Trophoblast cell (in vitro differentiated cells and primary cell): Measurements from ENCODE around the gene SPIB.

Experiments
- DNase-seq, 2 donors: peaks; one replicate each; pipeline ENCODE4 v3.0.0-alpha.2; 2016
- H2AFZ ChIP-seq: 2 replicates; pipeline ENCODE4 v1.6.1; 2013; ENCODE audit warnings: low read length, moderate library complexity, mild to moderate bottlenecking; ENCODE audit not compliant: insufficient read depth, poor library complexity
- H2AK5ac ChIP-seq: 2 replicates; pipeline ENCODE4 v1.6.1; 2013; ENCODE audit warnings: mild to moderate bottlenecking, low read length
- H2BK120ac ChIP-seq: 2 replicates; pipeline ENCODE4 v1.6.1; 2013; ENCODE audit warnings: low read length, mild to moderate bottlenecking, moderate library complexity; ENCODE audit not compliant: insufficient read depth, poor library complexity
- H2BK12ac ChIP-seq: 2 replicates; pipeline ENCODE4 v1.6.1; 2013; ENCODE audit warnings: mild to moderate bottlenecking, low read length, moderate library complexity
- H2BK5ac ChIP-seq: 2 replicates; pipeline ENCODE4 v1.6.1; 2013; ENCODE audit warnings: low read length, low read depth, moderate library complexity, mild to moderate bottlenecking; ENCODE audit not compliant: poor library complexity
- H3K14ac ChIP-seq: 2 replicates; pipeline ENCODE4 v1.6.1; 2013; ENCODE audit warnings: mild to moderate bottlenecking, low read length
- H3K18ac ChIP-seq: 2 replicates; pipeline ENCODE4 v1.6.1; 2013; ENCODE audit warnings: mild to moderate bottlenecking, low read length
- H3K23ac ChIP-seq: 2 replicates; pipeline ENCODE4 v1.6.1; 2013; ENCODE audit warnings: low read length
- H3K27ac ChIP-seq: 2 replicates; pipeline ENCODE4 v1.5.1; 2013; ENCODE audit warnings: low read depth, mild to moderate bottlenecking, inconsistent platforms, low read length, moderate library complexity
- H3K27me3 ChIP-seq: 2 replicates; pipeline ENCODE4 v1.6.1; 2013; ENCODE audit warnings: inconsistent platforms, mild to moderate bottlenecking, low read length, moderate library complexity; ENCODE audit not compliant: insufficient read depth
- H3K36me3 ChIP-seq, 2 experiments: 1 replicate in 1 of 2; 2 replicates in 1 of 2; pipeline ENCODE4 v1.6.1; 2013; ENCODE audit warnings: low read length in 2 of 2, mild to moderate bottlenecking in 2 of 2, moderate library complexity in 1 of 2; ENCODE audit not compliant: insufficient read depth in 2 of 2, control insufficient read depth in 1 of 2
- H3K4ac ChIP-seq: 2 replicates; pipeline ENCODE4 v1.6.1; 2013; ENCODE audit warnings: low read depth, mild to moderate bottlenecking, low read length, moderate library complexity
- H3K4me1 ChIP-seq, 2 experiments: 1 replicate in 1 of 2; 2 replicates in 1 of 2; pipeline ENCODE4 v1.6.1; 2013; ENCODE audit warnings: low read length in 2 of 2, mild to moderate bottlenecking in 2 of 2, moderate library complexity in 1 of 2; ENCODE audit not compliant: insufficient read depth in 2 of 2, control insufficient read depth in 1 of 2
- H3K4me2 ChIP-seq: 2 replicates; pipeline ENCODE4 v1.6.1; 2013; ENCODE audit warnings: inconsistent platforms, mild to moderate bottlenecking, low read length, moderate library complexity
- H3K4me3 ChIP-seq: 2 replicates; pipeline ENCODE4 v1.5.1; 2013; ENCODE audit warnings: mild to moderate bottlenecking, low read depth, low read length, inconsistent platforms
- H3K79me1 ChIP-seq: one replicate; pipeline ENCODE4 v1.6.1; 2013; ENCODE audit warnings: low read length
- H3K79me2 ChIP-seq: 2 replicates; pipeline ENCODE4 v1.6.1; 2013; ENCODE audit warnings: low read length, mild to moderate bottlenecking; ENCODE audit not compliant: control insufficient read depth, insufficient read depth, poor library complexity
- H3K9ac ChIP-seq: 2 replicates; pipeline ENCODE4 v1.6.1; 2013; ENCODE audit warnings: mild to moderate bottlenecking, low read length
- H3K9me3 ChIP-seq: 2 replicates; pipeline ENCODE4 v1.6.1; 2013; ENCODE audit warnings: low read depth, mild to moderate bottlenecking, control low read depth, inconsistent platforms, low read length; ENCODE audit not compliant: insufficient read depth
- H4K12ac ChIP-seq: 2 replicates; pipeline ENCODE4 v1.6.1; 2013; ENCODE audit warnings: low read depth, mild to moderate bottlenecking, low read length, moderate library complexity
- H4K8ac ChIP-seq: 2 replicates; pipeline ENCODE4 v1.6.1; 2013; ENCODE audit warnings: low read depth, mild to moderate bottlenecking, low read length, moderate library complexity
- H4K91ac ChIP-seq: one replicate; pipeline ENCODE4 v1.6.1; 2013; ENCODE audit warnings: low read depth, mild to moderate bottlenecking, low read length, moderate library complexity
- WGBS: extraction: QIAGEN DNeasy Blood & Tissue Kit; methylation state at CpG from one replicate; pipeline ENCODE4 v1.1.7; 2013; ENCODE audit warnings: missing lambda C conversion rate; ENCODE audit not compliant: insufficient read length, insufficient coverage; ENCODE audit errors: extremely low coverage; 5-methylcytosine and 5-hydroxymethylcytosine counted together

Gene SPIB

GRCh38 chr19:50432221-50433028 is 13.7 kb downstream of the SPIB start, which contains the start of gene MYBPC2:
Gene MYBPC2 (plus strand): TSS chr19:50432892. CDS start chr19:50432954, 62 bp downstream.
- H4K91ac ChIP-seq: no peak within 1 kb of the TSS
- H3K9ac ChIP-seq: no peak within 1 kb of the TSS
- peak within 1 kb of the TSS; percentile 94 for H3K4me2 ChIP-seq
- no peak within 1 kb of the TSS for H2BK12ac ChIP-seq
- peak within 1 kb of the TSS; percentile 65 for H4K12ac ChIP-seq
- no CpG with 5 or more reads among the region's 40 CpGs for WGBS
- peak within 1 kb of the TSS; percentile 74 for H3K4me3 ChIP-seq
- peaks cover 6 to 8% of the 10 kb centered on the region in 2 experiments for H3K4me1 ChIP-seq
- H3K27me3 ChIP-seq: no peaks in the 10 kb centered on the region
- H3K18ac ChIP-seq: peak within 1 kb of the TSS; percentile 39
- H2AK5ac ChIP-seq: no peak within 1 kb of the TSS
- peaks cover 2% of the 10 kb centered on the region for H3K79me2 ChIP-seq
- peak; percentile 16 to 36 for DNase-seq
- H3K14ac ChIP-seq: peak within 1 kb of the TSS; percentile 70
- peak within 1 kb of the TSS; percentile 66 for H2AFZ ChIP-seq
- H3K4ac ChIP-seq: peak within 1 kb of the TSS; percentile 49
- H3K36me3 ChIP-seq: no peaks in the 10 kb centered on the region
- peak within 1 kb of the TSS; percentile 81 for H4K8ac ChIP-seq
- H3K79me1 ChIP-seq: peaks cover 7% of the 10 kb centered on the region
- H2BK5ac ChIP-seq: no peak within 1 kb of the TSS
- peaks cover 3% of the 10 kb centered on the region for H3K9me3 ChIP-seq
- H3K27ac ChIP-seq: no peak within 1 kb of the TSS
- peak within 1 kb of the TSS; percentile 62 for H2BK120ac ChIP-seq
- H3K23ac ChIP-seq: no peak within 1 kb of the TSS

- Histone ChIP-seq H3K79me2 (peaks cover 2% of the 10 kb centered on the region), H3K27ac (no peak overlapping the region), H3K14ac (no peak overlapping the region), H3K4ac (no peak overlapping the region), H2AFZ (no peak overlapping the region), H4K12ac (no peak overlapping the region), H2AK5ac (no peak overlapping the region), H3K23ac (no peak overlapping the region), H3K18ac (no peak overlapping the region), H3K4me1 (peaks cover 6 to 8% of the 10 kb centered on the region in 2 experiments), H3K9me3 (peaks cover 3% of the 10 kb centered on the region), H3K4me2 (no peak overlapping the region), H3K36me3 (no peaks in the 10 kb centered on the region), H3K4me3 (no peak overlapping the region), H2BK120ac (no peak overlapping the region), H4K8ac (no peak overlapping the region), H3K9ac (no peak overlapping the region), H3K27me3 (no peaks in the 10 kb centered on the region), H2BK12ac (no peak overlapping the region), H2BK5ac (no peak overlapping the region), H4K91ac (no peak overlapping the region), H3K79me1 (peaks cover 7% of the 10 kb centered on the region)
- no peak for DNase-seq
- WGBS: no CpG with 5 or more reads among the region's 19 CpGs
These were observed 14.8 kb downstream of the SPIB start for GRCh38 chr19:50433201-50434180.

GRCh38 chr19:50434525-50434924 is 15.8 kb downstream of the SPIB start:
- Histone ChIP-seq H2AK5ac (no peak overlapping the region), H3K9ac (no peak overlapping the region), H3K23ac (no peak overlapping the region), H4K12ac (no peak overlapping the region), H2BK5ac (no peak overlapping the region), H3K27ac (no peak overlapping the region), H4K8ac (no peak overlapping the region), H4K91ac (no peak overlapping the region), H3K14ac (no peak overlapping the region), H3K27me3 (no peaks in the 10 kb centered on the region), H2BK120ac (no peak overlapping the region), H2BK12ac (no peak overlapping the region), H3K9me3 (no peaks in the 10 kb centered on the region), H2AFZ (no peak overlapping the region), H3K4ac (no peak overlapping the region), H3K79me2 (peaks cover 2% of the 10 kb centered on the region), H3K4me1 (peaks cover 6 to 8% of the 10 kb centered on the region in 2 experiments), H3K36me3 (no peaks in the 10 kb centered on the region), H3K4me2 (no peak overlapping the region), H3K18ac (no peak overlapping the region), H3K4me3 (no peak overlapping the region), H3K79me1 (peaks cover 7% of the 10 kb centered on the region)
- no CpG with 5 or more reads among the region's 12 CpGs for WGBS
- no peak for DNase-seq

GRCh38 chr19:50435221-50435620 is 16.5 kb downstream of the SPIB start:
- Histone ChIP-seq H3K27me3 (no peaks in the 10 kb centered on the region), H2BK5ac (no peak overlapping the region), H3K9ac (no peak overlapping the region), H2AFZ (no peak overlapping the region), H3K23ac (no peak overlapping the region), H3K9me3 (no peaks in the 10 kb centered on the region), H2AK5ac (no peak overlapping the region), H4K12ac (no peak overlapping the region), H4K91ac (no peak overlapping the region), H3K79me2 (peaks cover 2% of the 10 kb centered on the region), H3K4me2 (no peak overlapping the region), H3K4me1 (peaks cover 6 to 8% of the 10 kb centered on the region in 2 experiments), H3K27ac (no peak overlapping the region), H3K14ac (no peak overlapping the region), H3K18ac (no peak overlapping the region), H3K79me1 (peaks cover 7% of the 10 kb centered on the region), H3K4me3 (no peak overlapping the region), H3K36me3 (no peaks in the 10 kb centered on the region), H4K8ac (no peak overlapping the region), H2BK12ac (no peak overlapping the region), H2BK120ac (no peak overlapping the region), H3K4ac (no peak overlapping the region)
- DNase-seq: no peak
- no CpG with 5 or more reads among the region's 17 CpGs for WGBS
